Natural killer cell (primary cell): ENCODE measurements around the gene NDNF. TPM values are rescaled to one million over a fixed set of nuclear protein-coding genes. Genes with fewer than 3 reads are reported as not detected.

Source experiments
- ATAC-seq, 3 donors: fragments of 150-1000 bp in 2 of 3; fragments of 200-7000 bp in 1 of 3; cut with Tn5 transposase; 1 replicate in 1 of 3; 2 replicates in 2 of 3; pipeline ENCODE4 v1.10.0; 2021; ENCODE audit warnings: mild to moderate bottlenecking in 2 of 3, moderate library complexity in 2 of 3
- DNase-seq, 2 donors: peaks; one replicate each; pipeline versions ENCODE4 v3.0.0 to v3.0.0-alpha.2; 2013 to 2021; ENCODE audit warnings: mixed read lengths in 1 of 2
- H3K27ac ChIP-seq: one replicate; pipeline ENCODE4 v1.5.1; 2013; ENCODE audit warnings: mild to moderate bottlenecking, low read length
- H3K27me3 ChIP-seq: one replicate; pipeline ENCODE4 v1.6.1; 2013; ENCODE audit warnings: low read length; ENCODE audit not compliant: control insufficient read depth, insufficient read depth
- H3K36me3 ChIP-seq: one replicate; pipeline ENCODE4 v1.6.1; 2013; ENCODE audit warnings: low read length; ENCODE audit not compliant: control insufficient read depth, insufficient read depth
- H3K4me1 ChIP-seq: one replicate; pipeline ENCODE4 v1.6.1; 2013; ENCODE audit warnings: low read length; ENCODE audit not compliant: control insufficient read depth, insufficient read depth
- H3K4me3 ChIP-seq: one replicate; pipeline ENCODE4 v1.5.1; 2013; ENCODE audit warnings: low read length
- H3K9me3 ChIP-seq: one replicate; pipeline ENCODE4 v1.6.1; 2013; ENCODE audit warnings: low read length; ENCODE audit not compliant: control insufficient read depth, insufficient read depth
- H3K27ac Mint-ChIP-seq, 2 donors: one replicate each; pipeline ENCODE4 v1.8.0; 2022; ENCODE audit warnings: mild to moderate bottlenecking in 2 of 2, mixed read lengths in 2 of 2, moderate library complexity in 1 of 2
- H3K27me3 Mint-ChIP-seq, 2 donors: one replicate each; pipeline ENCODE4 v1.8.0; 2022; ENCODE audit warnings: low read depth in 2 of 2, mixed read lengths in 2 of 2
- H3K36me3 Mint-ChIP-seq: one replicate; pipeline ENCODE4 v1.8.0; 2022; ENCODE audit warnings: mixed read lengths
- H3K4me1 Mint-ChIP-seq, 2 donors: one replicate each; pipeline ENCODE4 v1.8.0; 2022; ENCODE audit warnings: mixed read lengths in 2 of 2
- H3K4me3 Mint-ChIP-seq: one replicate; pipeline ENCODE4 v1.8.0; 2022; ENCODE audit warnings: mild to moderate bottlenecking, moderate library complexity, mixed read lengths
- H3K9me3 Mint-ChIP-seq, 2 donors: one replicate each; pipeline ENCODE4 v1.8.0; 2022; ENCODE audit warnings: mixed read lengths in 2 of 2
- WGBS: methylation state at CpG from one replicate; pipeline ENCODE4 v1.1.7; 2013; ENCODE audit warnings: missing lambda C conversion rate; ENCODE audit not compliant: insufficient coverage; 5-methylcytosine and 5-hydroxymethylcytosine counted together
- intact Hi-C: fragments of 100-400 bp; cut with micrococcal nuclease; formaldehyde crosslinking; loops from one replicate; pipeline ENCODE4 v1.14.2; 2022
- total RNA-seq, 4 donors: library from RNA; stranded (reverse); fragments of 120-200 nt in 1 of 4; gene quantifications; one replicate each; pipeline versions ENCODE4 v1.2.3 to v1.2.4, GENCODE V29; 2013 to 2022
- TF ChIP-seq, protein P1 (sequence below): fragments of 200-600 bp; IDR thresholded peaks from one replicate; pipeline ENCODE4 v1.8.0; 2022; ENCODE audit warnings: antibody characterized with exemption

Gene NDNF
- total RNA-seq, 3 donors from 2014 or later (not counting 1 experiment from before 2014, with no cell fraction given) = not detected

DNA sequence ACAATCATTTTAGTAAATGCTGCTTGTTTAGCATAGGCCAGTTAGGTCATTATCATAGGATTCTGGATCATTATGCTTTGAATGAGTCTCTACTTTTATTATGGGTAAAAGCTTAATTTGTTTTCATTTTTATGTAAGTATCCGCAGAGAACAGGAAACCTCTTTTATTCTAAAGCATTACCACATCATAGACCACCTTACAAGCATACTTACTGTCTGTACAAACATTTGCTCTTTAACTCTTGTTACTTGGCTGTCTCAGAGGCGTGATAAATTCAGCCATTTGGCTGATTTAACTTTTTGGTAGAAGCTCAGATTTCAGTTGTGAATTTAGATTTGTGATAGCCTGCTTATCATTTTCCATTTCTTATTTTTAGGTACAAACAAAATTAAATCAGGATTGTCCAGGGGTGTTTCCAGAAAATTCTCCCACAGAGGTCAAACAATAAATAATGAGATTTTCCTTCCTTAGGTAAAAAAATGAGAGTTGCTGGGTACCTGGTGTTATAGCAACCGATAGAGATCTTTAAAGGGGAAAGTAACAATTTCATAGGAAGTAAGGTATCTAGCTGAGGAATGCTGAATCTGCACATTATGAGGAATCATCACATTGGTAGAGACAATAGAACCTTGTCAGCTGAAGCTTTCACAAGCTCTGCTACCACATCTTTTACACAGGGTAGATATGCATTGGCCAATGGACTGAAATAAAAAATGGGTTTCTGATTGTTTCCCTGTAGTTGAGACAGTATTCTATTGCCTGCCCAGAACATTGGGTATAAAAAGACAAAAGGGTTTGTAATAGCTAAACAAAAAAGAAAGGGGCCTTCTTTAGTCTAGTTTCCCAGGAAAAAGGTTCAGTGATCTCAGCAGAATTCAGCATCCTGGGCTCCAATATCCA, 62.5 kb downstream of the NDNF start:
- Mint-ChIP-seq H3K9me3 (no peaks in the 10 kb centered on the region), H3K4me1 (no peaks in the 10 kb centered on the region), H3K36me3 (no peaks in the 10 kb centered on the region), H3K27me3 (peaks cover 6 to 18% of the 10 kb centered on the region in 2 donors), H3K27ac (no peak overlapping the region), H3K4me3 (no peak overlapping the region)
- H3K27ac ChIP-seq = no peak overlapping the region
- no peaks in the 10 kb centered on the region for H3K4me1 ChIP-seq
- ATAC-seq (no peak), DNase-seq (peak in 1 of 2 donors; percentile 51)
- H3K36me3 ChIP-seq = no peaks in the 10 kb centered on the region
- H3K4me3 ChIP-seq = no peak overlapping the region
- TF ChIP-seq, protein P1, sequence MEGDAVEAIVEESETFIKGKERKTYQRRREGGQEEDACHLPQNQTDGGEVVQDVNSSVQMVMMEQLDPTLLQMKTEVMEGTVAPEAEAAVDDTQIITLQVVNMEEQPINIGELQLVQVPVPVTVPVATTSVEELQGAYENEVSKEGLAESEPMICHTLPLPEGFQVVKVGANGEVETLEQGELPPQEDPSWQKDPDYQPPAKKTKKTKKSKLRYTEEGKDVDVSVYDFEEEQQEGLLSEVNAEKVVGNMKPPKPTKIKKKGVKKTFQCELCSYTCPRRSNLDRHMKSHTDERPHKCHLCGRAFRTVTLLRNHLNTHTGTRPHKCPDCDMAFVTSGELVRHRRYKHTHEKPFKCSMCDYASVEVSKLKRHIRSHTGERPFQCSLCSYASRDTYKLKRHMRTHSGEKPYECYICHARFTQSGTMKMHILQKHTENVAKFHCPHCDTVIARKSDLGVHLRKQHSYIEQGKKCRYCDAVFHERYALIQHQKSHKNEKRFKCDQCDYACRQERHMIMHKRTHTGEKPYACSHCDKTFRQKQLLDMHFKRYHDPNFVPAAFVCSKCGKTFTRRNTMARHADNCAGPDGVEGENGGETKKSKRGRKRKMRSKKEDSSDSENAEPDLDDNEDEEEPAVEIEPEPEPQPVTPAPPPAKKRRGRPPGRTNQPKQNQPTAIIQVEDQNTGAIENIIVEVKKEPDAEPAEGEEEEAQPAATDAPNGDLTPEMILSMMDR = no peak
- intact Hi-C loops = no loop called here
- no peaks in the 10 kb centered on the region for H3K9me3 ChIP-seq
- H3K27me3 ChIP-seq = no peaks in the 10 kb centered on the region
- WGBS = 70% methylated on average over 3 of the region's 3 CpGs

DNA sequence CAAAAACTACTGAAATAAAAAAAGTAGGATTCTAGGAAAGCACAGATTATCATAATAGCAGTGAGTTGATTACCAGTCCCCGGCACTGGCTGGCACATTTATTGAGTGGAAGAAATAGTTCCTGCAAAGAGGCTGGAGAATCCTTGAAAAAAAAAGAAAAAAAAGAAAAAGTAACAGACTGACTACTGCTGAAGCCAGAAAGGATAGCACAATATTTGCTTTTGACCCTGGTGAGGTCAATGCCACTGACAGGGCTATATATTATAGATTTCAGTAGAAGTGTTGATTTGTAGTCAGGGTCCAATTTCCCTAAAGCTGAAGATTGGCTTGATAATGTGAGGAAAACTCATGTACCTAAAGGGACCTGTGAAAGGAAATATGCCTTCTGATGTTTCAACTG, 64.7 kb downstream of the NDNF start:
- no peak overlapping the region for H3K4me3 Mint-ChIP-seq
- no peaks in the 10 kb centered on the region for H3K4me1 ChIP-seq
- H3K27me3 Mint-ChIP-seq = peaks cover 6 to 18% of the 10 kb centered on the region in 2 donors
- no peaks in the 10 kb centered on the region for H3K36me3 Mint-ChIP-seq
- ATAC-seq = no peak
- no peak for DNase-seq
- WGBS = 0% methylated on average over 1 of the region's 1 CpG
- no peaks in the 10 kb centered on the region for H3K4me1 Mint-ChIP-seq
- H3K27ac ChIP-seq = no peak overlapping the region
- no peak overlapping the region for H3K4me3 ChIP-seq
- H3K27ac Mint-ChIP-seq = no peak overlapping the region
- no peaks in the 10 kb centered on the region for H3K27me3 ChIP-seq
- H3K36me3 ChIP-seq = no peaks in the 10 kb centered on the region
- intact Hi-C loops = no loop called here
- no peaks in the 10 kb centered on the region for H3K9me3 ChIP-seq
- no peaks in the 10 kb centered on the region for H3K9me3 Mint-ChIP-seq
- TF ChIP-seq, protein P1 = no peak

DNA sequence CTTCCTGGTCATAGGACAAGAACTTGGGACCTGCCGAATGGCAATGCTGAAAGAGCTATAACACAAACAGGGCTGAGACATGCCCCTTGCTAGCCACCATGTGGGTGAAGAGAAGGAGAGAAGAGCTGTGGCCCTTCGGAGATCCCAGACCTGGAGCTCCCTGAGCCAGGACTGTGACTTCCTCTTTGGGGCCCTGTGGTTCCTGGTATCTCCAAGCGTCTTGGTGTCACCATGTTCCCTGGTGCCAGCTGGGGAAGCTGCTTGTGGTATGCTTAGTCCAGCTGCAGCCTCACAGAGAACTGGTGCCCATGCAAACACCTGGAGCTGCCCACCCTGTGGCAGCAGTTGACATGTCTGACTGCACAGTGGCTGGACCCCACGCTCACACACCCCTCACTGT, 68.5 kb downstream of the NDNF start:
- WGBS = 66% methylated on average over 4 of the region's 4 CpGs
- intact Hi-C loops = no loop called here
- Histone ChIP-seq H3K27ac (no peak overlapping the region), H3K9me3 (no peaks in the 10 kb centered on the region), H3K4me3 (no peak overlapping the region), H3K4me1 (no peaks in the 10 kb centered on the region), H3K36me3 (no peaks in the 10 kb centered on the region), H3K27me3 (no peaks in the 10 kb centered on the region)
- H3K9me3 Mint-ChIP-seq = peaks cover 0 to 5% of the 10 kb centered on the region in 2 donors
- H3K27ac Mint-ChIP-seq = no peak overlapping the region
- ATAC-seq (no peak), DNase-seq (no peak)
- peaks cover 6 to 17% of the 10 kb centered on the region in 2 donors for H3K27me3 Mint-ChIP-seq
- H3K36me3 Mint-ChIP-seq = no peaks in the 10 kb centered on the region
- H3K4me1 Mint-ChIP-seq = no peaks in the 10 kb centered on the region
- no peak overlapping the region for H3K4me3 Mint-ChIP-seq
- TF ChIP-seq, protein P1 = no peak
